ENCODE measurements around the gene TMEM44.
"Not testable (repeated sequence)": the region's sequence is repeated elsewhere in the genome, so short reads cannot be mapped to it uniquely, and the experiment has no call there.

Gene TMEM44

DNA sequence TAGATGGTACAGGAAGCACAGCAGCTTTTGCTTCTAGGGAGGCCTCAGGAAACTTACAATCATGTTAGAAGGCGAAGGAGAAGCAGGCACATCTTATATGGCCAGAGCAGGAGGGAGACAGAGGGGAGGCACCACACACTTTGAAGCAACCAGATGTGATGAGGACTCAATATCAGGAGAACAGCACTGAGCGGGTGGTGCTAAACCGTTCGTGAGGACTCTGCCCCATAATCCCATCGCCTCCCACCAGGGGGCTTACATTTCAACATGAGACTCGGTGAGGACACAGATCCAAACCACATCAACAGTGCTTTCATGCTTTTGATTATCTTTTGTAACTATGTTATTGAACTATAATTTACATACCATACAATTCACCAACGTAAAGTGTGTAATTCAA lies 7.6 kb upstream of the TMEM44 start:
- DNase-seq (ENCODE audit: low read depth), result peak; percentile 15

DNA sequence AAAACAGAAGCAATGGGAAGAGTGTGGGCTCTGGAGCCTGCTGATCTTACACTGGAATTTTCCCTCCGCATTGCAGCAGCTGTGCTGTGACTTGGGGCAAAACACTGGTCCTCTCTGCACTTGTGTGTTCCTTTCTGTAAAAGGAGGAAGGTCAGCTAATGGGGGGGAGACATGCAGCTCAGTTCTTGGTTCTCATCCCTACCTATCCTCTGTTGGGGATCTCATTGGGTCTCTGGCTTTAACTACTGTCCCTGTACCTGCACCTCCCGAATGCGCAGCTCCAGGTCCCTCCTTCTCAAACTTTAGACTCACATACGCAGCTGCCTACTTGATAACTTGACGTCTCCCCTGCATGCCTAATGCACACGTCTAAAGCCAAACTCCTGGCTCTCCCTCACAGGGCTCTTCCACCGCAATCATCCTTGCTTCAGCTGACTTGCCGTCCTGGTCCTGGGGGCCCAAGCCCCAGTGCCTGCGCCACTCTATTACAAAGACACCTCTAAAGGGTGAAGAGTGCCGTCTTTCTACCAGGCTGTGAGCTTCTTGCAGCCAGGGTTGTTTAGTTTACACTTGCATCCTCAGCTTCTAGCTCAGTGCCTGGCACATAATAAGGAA lies 5.9 kb upstream of the TMEM44 start:
- DNase-seq (ENCODE audit: low read depth), result no peak

DNA sequence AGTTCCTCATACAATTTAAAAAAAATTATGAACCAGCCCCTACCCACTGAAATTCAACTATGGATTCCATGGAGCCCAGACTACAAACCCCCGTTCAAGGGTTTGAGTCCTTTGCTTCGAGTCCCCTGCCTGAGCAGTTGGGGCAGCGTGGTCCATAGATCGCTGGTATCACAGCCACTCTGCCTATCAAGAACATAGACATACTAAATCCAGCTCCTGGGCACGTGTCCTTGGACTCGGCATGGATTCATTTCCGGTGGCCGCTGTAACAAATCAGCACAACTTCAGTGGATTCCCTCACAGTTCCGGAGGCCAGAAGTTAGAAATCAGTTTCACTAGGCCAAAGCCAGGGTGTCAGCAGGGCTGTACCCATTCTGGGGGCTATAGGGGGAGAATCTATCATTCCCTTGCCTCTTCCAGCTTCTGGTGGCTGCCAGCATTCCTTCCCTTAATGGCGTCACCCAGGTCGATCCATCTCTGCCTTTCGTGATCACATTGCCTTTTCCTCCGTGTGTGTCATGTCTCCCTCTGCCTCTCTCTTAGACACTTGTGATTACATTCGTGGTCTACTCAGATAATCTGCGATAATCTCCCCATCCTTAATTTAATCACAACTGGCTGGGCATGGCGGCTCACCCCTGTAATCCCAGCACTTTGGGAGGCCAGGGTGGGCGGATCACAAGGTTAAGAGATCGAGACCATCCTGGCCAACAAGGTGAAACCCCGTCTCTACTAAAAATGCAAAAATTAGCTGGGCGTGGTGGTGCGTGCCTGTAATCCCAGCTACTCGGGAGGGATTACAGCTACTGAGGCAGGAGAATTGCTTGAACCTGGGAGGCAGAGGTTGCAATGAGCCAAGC lies 4.6 kb upstream of the TMEM44 start:
- DNase-seq (ENCODE audit: low read depth), result no peak

DNA sequence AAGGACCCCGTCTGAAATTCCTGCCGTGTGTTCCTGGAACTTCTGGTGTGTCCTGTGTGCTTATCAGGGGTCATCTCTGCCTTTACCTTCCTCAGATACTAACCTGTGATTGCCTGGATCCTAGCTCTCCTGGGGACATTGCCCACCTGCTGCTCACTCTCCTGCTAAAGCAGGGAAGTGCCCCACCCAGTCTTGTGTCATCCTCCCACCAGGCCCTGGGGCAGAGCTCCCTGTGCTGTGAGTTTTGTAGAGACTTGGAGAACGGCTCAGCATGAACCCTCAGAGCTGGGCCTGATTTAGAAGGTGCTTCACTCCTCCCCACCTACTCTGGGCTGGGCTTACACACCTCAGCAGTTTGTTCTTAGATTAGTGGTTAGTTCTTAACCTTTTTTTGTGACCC lies 3.8 kb upstream of the TMEM44 start:
- no peak for DNase-seq (ENCODE audit: low read depth)

DNA sequence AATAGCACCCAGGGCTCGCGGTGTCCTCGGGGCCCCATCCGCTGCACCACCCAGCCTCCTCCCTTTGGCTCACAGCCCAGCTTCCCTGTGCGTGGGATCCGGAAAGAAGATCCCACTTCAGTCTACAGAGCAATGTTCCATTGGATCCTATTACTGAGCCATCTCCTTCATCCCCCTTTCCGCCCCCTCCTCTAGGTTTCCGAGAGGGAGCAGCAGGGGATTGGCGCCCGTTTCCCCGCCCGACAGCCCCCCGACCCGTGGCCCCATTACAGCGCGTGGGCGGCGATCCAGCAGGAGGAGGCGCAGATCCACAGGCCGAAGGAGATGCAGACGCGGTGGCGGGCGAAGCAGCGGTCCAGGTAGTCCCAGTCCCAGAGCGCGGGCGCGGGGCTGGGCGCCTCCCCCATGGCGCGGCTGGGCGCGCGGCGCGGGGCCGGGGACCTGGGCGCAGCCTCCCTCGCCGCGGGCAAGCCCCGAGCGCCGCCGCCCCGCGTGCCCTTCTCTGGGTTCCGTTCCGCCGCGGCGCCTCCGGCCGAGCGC lies 340 bp downstream of the TMEM44 start:
- peak; percentile 2 for DNase-seq (ENCODE audit: low read depth)

DNA sequence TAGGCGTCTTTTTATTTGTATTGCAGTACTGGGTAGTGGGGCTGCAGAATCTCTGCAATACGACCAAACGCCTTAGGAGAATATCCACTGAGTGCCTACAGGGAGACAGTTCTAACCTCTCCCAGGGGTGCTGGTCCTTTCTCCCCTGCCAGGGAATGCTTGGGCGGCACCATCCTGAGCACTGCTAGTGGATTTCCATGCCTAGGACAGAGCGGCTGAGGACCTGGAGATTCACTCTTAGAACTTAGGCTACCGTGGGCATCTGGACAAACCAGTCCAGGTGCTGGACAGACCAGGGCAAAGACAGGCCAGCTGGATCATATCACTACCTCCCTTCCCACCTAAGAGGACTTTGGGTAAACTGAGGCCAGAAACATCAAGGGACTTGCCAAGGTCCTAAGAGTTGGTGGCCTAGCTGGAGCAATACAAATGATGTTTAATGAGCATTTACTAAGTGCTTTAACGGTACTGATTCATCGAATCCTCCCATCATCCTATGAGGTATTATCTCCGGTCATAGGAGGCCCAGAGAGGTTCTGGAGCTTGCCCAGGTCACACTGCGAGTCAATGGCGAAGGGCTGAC lies 902 bp downstream of the TMEM44 start:
- no peak for DNase-seq (ENCODE audit: low read depth)

DNA sequence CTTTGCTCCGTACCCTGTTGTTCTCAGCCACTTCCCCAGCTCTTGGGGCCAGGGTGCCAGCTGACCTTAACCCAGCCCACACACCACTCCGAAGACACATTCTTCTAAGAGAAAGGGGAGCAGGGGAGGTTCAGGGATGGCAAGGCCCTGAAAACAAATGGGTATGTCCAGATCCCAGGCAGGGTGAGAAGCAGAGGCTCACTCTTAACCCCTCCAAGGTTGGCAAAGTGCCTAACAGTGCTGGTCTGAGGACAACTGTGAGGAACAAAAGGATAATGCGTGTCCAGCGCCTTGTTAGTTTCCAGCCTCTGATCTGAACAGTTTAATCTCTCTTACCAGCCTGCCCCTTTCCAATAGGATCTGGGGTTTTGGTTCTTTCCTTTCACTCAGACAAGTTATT lies 1.5 kb downstream of the TMEM44 start:
- DNase-seq (ENCODE audit: low read depth), result no peak

DNA sequence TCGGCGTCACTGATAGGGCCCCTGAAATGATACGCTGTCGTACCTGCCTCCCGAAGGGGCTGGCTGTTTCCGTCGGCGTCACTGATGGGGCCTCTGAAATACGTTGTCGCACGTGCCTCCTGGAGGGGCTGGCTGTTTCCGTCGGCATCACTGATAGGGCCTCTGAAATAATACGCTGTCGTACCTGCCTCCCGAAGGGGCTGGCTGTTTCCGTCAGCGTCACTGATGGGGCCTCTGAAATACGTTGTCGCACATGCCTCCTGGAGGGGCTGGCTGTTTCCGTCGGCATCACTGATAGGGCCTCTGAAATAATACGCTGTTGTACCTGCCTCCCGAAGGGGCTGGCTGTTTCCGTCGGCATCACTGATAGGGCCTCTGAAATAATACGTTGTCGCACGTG lies 2.5 kb downstream of the TMEM44 start:
- not testable (repeated sequence) for DNase-seq (ENCODE audit: low read depth)

DNA sequence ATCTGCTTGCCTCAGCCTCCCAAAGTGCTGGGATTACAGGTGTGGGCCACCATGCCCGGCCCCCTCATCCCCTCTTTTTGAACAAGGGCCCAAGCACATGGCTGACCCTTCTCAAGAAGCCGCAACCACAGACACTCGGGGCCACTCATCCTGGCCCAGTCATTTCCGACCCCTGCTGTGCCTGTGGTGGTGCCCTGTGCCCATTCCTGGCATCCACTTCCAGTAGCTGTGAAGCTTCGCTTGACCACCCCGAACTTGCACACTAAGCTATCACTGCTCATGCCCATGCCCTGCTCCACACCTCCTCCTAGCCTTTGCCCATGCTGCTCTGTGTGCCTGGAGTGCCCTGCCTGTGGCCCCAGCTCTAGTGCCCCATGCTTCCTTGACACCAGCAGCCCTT lies 8.3 kb downstream of the TMEM44 start:
- DNase-seq (ENCODE audit: low read depth), result no peak

DNA sequence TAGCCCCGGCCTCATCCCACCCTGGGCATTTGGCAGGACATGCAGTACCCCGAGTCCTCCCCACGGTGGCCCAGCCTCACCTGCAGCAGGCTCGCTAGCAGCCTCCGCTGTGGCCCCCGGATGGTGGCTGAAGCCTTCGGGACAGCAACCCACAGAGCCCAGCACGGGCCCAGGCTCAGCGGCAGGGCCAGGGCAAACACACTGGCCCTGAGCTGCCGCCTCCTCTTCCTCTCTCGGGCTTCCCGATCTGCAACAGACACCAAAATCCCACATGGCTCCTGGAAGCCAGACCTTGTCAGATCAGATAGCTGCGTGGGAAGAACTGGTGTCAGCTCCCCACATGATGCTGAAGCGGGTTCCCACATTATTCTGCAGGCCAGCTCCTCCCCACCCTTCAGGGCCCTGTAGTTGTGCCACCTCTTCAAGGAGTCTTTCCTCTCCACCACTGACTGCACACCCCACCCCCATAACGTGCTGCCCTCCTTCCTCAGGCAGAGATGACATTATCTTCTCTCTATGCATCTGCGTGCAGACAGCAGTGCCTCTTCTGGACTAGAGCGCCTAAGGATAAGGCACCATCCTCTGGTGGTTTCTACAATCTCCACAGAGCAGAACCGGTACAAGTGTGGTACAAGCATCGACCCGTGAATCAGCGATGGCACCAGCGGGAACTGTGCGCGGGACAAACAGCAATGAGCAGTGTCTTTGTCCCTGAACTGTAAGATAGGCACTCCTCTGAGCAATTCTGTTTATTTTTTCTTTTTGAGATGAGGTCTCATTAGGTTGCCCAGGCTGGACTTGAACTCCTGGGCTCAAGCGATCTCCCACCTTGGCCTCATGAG lies 9.5 kb downstream of the TMEM44 start:
- no peak for DNase-seq (ENCODE audit: low read depth)

DNA sequence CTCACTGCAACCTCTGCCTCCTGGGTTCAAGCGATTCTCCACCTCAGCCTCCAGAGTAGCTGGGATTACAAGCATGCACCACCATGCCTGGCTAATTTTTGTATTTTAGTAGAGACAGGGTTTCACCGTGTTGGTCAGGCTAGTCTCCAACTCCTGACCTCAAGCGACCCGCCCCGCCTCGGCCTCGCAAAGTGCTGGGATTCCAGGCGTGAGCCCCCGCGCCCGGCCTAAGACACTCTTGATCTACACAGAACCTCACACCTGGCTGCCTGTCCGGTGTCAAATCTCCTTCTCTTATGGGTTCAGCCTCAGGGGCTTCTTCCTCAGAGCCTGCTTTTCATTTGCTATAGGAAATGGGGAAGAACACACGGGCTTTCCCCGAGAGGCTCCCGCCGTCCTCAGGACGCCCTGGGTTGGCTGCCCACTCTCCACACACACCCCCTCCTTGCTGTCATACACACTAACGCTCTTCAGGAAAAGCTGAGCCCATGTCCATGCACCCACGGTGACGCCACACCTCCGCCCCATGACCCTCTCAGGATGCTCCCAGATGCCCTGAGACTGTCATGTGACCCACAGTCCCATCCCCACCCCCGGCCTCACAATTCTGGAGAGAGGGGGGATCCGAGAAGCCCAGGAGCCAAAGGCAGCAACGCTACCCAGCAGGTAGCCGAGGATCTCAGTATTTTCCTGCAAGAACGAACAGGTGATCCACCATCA lies 10.4 kb downstream of the TMEM44 start:
- no peak for DNase-seq (ENCODE audit: low read depth)

DNA sequence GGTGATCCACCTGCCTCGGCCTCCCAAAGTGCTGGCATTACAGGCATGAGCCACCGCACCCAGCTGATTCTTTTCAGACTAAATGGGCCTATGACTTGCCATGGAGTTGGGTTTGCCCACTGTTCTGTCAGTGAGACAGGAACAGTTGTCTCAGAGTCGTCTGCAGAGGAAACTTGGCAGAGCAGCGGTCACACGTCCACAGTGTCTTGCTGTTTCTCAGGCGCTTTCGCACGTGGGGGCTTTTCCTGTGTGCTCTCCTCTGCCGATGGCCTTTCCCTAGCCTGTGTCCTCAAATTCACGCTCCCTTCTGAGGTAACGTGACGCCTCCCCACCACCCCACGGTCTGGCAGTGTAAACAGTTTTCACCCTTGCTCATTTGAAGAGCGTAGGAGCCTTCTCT lies 11.3 kb downstream of the TMEM44 start:
- no peak for DNase-seq (ENCODE audit: low read depth)

DNA sequence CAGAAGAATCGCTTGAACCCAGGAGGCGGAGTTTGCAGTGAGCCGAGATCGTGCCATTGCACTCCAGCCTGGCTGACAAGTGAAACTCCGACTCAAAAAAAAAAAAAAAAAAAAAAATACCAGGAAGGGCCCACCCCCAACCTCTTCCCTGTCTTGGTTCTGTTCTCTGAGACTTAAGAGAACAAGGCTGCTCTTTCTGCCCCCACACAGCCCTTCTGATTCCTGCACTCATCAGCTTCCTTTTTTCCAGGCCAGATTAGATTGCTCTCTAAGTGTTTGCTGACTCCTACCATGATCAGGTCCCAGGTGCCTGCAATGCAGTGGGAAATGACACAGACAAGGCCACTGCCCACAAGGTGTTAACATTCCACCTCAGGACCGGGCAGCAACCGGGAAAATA lies 13.0 kb downstream of the TMEM44 start:
- no peak for DNase-seq (ENCODE audit: low read depth)

DNA sequence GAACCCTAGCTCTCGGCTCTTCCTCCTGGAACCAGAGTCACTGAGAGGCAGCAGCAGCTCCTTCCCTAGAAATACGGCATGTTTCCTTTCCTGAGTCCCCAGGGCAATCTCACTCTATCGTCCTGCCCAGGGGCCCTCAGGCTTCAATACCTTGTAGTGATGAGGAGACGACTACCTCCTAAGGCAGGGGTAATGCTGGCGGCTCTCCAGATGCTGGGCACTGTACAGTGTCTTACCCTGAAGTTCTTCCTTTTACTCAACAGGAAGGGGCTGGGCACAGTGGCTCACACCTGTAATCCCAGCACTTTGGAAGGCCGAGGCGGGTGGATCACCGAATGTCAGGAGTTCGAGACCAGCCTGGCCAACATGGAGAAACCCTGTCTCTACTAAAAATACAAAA lies 13.5 kb downstream of the TMEM44 start:
- DNase-seq (ENCODE audit: low read depth), result no peak

DNA sequence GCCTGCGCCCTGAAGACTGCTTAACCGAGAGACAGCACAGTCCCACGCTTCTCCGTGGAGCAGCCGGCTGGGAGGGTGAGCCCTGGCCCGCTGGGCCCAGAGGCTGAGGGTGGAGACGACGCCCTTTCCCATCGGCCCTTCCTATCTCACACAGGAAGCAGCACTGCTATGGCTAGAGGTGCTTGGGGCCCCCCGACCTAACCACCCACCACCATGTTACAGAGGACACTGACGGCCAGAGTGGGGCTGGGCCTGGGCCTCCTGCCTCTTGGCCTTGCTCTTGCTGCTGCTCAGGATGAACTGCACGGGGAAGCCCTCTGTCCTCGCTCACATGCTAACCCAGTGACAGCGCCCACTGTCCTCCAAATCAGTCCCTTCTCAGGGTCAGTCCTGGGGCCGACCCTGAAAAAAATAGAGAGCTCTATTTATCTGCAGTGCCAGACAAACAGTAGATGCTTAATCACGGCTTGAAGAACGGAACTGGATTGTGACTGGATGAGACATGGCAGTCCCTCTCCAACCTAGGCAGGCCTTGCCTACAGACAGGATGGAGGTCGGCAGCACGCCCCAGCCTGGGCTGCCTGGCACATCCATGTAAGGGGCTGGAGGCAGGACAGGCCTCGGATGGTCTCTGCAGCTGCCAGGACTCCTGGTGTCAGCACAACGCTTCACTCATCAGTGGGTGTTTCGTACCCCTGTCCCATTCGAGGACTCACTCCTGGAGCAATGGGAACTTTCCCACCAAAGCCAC lies 14.2 kb downstream of the TMEM44 start:
- no peak for DNase-seq (ENCODE audit: low read depth)

DNA sequence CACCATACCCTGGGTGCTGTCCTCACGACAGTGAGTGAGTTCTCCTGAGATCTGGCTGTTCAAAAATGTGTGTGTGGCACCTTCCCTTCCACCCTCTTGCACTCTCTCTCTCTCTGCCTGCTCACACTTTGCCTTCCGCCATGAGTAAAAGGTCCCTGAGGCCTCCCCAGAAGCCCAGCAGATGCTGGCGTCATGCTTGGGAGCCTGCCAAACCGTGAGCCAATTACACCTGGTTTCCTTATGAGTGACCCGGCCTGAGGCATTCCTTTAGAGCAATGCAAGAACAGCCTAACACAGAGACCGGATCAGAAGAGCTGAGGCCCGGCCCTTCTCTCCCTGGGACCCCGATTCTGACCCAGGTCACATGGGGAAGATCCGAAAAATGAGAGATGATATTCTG lies 15.4 kb downstream of the TMEM44 start:
- DNase-seq (ENCODE audit: low read depth), result no peak

DNA sequence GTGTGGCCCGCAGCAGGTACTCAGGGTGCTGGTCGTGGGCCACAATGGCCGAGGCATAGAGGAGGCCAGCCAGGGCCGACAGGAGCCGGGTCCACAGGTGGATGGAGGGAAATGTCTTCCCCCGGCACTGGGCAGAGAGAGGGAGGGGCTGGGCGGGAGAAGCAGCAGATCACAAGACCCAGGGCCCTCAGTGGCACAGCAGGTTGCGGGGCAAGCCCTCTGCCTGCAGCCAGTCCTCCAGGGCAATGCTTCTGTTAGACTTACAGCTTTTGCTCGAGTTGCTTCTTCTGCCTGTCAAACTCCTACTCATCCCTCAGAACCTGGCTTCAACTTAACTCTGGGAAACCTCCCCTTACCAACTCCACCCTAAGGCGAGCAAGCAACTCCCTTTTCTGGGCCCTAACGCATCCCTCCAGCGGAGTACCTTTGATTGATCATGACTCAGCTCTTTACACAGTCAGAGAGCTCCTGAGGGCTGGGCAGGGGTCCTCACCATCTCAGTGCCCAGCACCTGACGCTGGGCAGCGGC lies 16.0 kb downstream of the TMEM44 start:
- no peak for DNase-seq (ENCODE audit: low read depth)

DNA sequence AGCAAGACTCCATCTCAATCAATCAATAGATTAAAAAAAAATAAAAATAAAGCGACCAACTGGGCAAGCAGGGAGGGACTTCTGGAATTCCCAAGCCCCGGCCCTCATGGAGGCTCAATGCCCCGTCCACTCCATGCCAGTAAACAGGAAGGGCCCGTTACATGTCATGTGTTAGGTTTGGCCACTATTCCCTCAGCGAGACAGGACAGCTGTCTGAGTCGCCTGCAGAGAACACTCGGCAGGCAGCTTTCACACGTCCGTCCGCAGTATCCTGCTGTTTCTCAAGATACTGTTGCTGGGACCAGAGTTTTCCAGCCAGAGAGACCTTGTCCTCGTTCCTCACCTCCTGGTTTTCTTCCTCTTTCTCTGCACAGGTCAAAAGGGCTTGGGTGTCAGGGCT lies 18.0 kb downstream of the TMEM44 start:
- DNase-seq (ENCODE audit: low read depth), result no peak

DNA sequence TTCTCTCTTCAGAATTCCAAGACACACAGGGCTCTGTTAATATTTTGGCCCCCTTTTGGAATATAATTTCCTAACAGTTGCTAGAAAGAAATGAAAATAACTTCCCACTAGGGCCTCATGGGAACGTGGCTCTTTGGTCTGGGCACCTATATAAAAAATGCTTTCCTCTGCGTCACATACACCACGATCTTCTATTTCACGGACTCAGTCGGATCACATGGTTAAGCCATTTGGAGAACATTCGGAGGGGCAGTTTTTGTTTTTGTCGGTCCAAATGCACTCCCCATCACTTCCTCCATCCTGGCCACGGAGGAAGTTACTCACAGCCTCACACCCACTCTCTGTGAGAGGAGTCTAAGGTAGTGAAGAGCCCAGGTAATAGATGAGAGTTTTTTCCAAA lies 21.0 kb downstream of the TMEM44 start:
- no peak for DNase-seq (ENCODE audit: low read depth)

DNA sequence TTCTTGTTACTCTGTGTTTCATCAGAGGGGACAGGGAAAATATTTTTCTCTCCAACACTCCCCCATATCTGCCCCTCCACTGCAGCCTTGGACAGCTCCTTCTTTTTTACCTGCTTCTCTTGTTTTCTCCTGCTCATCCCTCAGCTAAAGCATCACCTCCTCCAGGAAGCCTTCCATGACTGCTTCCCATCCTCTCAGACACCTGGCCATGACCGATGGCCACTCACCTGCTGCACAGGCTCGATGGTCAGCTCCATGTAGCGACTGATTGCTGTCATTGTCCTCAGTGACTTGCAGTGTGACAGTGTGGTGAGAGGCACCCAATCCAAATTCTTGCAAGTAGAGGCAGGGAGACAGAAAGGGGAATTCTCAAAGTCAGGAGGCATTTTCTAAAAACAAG lies 22.5 kb downstream of the TMEM44 start:
- DNase-seq (ENCODE audit: low read depth), result no peak

DNA sequence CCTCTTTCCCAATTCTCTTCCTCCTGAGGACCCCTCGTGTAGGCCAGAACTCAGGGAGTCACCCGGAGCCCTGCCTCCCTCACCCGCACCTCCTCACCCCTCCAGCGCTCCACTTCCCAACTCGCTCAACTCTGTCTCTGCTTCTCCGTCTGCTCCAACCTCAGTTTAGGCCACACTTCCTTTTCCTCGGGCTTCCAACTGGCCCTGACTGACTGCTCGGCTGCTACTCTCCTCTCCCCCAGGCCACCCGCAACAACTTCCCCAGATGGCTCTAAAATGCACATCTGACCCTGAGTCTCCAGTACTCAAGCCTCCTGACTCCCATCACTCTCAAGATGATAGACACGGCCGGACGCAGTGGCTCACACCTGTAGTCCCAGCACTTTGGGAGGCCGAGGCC lies 23.6 kb downstream of the TMEM44 start:
- no peak for DNase-seq (ENCODE audit: low read depth)

Measured in activated T-cell treated with anti-CD3 and anti-CD28 coated beads for 24 hours (primary cell).